ENCODE data around the gene HAUS7.

GRCh38 chrX:153441296-153441695 is 29.1 kb downstream of the HAUS7 start:
- TF ChIP-seq, protein P1, sequence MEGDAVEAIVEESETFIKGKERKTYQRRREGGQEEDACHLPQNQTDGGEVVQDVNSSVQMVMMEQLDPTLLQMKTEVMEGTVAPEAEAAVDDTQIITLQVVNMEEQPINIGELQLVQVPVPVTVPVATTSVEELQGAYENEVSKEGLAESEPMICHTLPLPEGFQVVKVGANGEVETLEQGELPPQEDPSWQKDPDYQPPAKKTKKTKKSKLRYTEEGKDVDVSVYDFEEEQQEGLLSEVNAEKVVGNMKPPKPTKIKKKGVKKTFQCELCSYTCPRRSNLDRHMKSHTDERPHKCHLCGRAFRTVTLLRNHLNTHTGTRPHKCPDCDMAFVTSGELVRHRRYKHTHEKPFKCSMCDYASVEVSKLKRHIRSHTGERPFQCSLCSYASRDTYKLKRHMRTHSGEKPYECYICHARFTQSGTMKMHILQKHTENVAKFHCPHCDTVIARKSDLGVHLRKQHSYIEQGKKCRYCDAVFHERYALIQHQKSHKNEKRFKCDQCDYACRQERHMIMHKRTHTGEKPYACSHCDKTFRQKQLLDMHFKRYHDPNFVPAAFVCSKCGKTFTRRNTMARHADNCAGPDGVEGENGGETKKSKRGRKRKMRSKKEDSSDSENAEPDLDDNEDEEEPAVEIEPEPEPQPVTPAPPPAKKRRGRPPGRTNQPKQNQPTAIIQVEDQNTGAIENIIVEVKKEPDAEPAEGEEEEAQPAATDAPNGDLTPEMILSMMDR (conservative IDR thresholded peaks at IDR 0.05; ENCODE audit: low read length): no peak
- TF ChIP-seq EZH2phosphoT487 (IDR thresholded peaks at IDR 0.05; ENCODE audit: borderline replicate concordance): no peak

All from Loucy (cell line).